ENCODE data around the gene NKD1.
"Not testable (repeated sequence)": the region's sequence is repeated elsewhere in the genome, so short reads cannot be mapped to it uniquely, and the experiment has no call there.

The NKD1 gene

DNA sequence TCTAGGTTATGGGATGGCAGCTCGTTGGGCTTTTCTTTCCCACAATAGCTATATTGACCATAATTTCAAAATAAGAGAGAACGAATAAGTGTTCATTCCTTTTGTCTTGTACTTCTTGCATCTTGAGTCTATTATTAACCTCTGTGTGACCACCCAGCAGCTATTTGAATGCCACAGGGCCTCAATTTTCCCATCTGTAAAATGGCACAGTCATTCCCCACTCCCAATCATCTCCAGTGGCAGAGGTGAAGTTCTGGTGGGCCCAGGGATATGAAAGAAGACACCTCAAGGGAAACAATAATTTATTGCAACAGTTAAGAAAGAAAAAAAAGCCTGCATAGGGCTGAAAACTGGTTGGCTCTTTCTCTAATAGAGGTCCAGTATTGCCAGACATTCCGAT, 28.6 kb upstream of the NKD1 start:
- DNase-seq (ENCODE audit: low read depth in 4 of 4, low spot score in 1 of 4), result no peak

DNA sequence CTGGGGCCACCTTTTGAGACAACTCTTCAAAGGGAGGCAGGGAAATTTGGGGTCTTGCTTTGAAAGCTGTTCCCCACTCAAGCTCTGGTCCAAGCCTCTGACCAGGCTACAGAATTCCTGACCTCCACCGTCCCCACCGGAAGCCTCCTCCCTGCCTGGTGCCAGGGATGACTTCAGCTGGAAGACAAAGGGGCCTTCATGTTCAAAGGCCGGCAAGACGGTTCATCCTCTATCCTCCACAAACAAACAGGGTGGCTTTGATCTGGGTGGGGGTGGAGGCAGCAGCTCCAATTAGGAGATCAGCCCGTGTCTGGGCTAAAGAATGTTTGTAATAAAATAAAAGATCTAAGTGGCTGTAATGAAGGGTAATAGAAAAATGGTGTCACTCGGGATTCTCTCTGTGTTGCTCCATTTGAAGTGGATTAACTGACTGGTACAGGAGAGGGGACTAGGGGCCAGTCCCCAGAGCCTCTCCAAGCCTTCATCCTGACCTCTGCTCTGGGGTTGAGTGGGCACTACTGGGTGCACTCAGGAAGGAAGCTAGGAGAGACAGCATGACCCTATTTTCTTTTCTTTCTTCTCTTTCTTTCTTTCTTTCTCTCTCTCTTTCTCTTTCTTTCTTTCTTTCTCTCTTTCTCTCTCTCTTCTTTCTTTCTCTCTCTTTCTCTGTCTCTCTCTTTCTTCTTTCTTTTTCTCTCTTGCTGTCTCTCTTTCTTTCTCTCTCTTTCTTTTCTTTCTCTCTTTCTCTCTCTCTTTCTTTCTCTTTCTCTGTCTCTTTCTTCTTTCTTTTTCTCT, 27.5 kb upstream of the NKD1 start:
- no peak for DNase-seq (ENCODE audit: low read depth in 4 of 4, low spot score in 1 of 4)

DNA sequence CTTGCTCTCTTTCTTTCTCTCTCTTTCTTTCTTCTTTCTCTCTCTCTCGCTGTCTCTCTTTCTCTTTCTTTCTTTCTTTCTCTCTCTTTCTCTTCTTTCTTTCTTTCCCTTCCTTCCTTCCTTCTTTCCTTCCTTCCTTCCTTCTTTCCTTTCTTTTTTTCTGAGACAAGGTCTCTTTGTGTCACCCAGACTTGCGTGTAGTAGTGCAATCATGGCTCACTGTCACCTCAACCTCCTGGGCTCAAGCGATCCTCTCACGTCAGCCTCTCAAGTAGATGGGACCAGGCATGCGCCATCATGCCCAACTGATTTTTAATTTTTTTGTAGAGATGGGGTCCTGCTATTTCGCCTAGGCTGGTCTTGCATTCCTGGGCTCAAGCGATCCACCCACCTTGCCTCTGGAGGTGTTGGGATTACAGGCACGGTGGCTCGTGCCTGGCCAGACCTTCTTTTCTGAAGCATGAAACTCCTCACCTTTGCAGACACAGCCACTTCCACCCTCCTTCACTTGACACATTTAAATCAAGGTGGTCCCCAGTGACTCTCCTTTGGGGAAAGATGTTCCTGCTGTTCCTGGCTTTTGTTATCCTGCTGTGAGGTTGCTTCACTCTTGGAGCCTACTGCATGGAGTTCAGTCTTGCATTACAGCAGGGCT, 26.8 kb upstream of the NKD1 start:
- no peak for DNase-seq (ENCODE audit: low read depth in 4 of 4, low spot score in 1 of 4)

DNA sequence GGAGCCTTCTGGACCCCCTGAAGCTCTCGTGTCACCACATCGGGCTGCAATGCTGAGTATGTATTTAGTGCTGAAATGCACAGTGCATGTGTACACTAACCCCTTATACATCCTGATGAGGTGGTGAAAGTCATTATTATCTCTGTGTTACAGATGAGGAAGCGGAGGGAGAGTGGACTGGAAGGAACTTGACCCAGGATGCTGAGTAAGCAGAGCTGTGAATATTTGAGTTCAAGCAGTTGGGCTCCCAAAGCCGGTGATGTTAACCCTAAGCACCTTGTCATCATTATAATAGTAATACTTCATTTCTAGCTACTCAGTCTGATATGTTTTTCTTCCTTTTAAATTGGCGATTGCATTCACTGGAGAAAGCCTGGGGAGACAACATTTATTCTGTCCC, 25.9 kb upstream of the NKD1 start:
- DNase-seq (ENCODE audit: low read depth in 4 of 4, low spot score in 1 of 4), result no peak

DNA sequence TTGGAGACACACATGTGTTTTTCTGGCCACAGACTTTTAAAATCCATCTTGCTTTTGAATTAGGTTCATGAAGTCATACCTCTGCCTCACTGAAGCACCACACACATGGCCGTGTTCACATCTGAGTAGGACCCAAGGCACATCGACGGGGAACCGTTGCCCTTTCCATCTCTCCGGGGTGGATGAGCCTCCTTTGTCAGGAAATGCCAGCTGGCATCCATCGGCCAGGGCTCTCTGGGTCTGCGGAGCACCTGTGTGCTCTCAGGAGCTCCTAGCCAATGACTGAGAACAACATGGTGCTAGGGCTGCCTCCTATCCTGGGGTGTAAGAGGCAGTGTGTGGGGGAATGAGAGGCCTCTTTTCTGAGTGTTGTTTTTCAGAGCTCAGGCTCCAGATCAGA, 24.5 kb upstream of the NKD1 start:
- no peak for DNase-seq (ENCODE audit: low read depth in 4 of 4, low spot score in 1 of 4)

DNA sequence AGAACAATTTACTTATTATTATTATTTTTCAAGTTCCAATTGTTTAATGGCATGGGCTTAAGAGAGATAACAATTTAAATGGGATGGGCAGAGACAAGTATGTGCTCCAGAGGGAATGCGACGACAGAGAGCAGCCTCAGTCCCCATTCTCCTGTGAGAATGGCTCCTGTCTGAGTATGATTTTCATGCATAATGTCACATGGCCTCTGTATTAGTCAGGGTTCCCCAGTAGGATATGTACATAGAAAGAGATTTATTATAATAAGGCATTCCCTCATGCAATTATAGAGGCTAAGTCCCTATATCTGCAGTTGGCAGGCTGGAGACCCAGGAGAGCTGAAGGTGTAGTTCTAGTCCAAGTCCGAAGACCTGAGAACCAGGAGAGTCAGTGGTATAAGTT, 22.9 kb upstream of the NKD1 start:
- DNase-seq (ENCODE audit: low read depth in 4 of 4, low spot score in 1 of 4), result no peak

DNA sequence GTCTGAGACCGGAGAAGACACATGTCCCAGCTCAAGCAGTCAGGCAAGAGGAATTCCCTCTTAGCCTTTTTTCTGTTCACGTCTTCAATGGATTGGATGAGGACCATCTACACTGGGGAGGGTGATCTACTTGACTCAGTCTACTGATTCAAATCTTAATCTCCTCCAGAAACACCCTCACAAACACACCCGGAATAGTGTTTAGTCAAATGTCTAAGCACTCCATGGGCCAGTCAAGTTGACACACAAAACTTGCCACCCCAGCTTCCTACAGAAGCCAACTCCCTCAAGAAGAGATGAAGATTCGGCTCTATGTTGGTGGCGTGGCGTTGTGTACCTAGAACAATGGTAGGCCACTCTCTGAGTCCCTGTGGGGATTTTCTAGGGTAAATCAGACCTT, 22.5 kb upstream of the NKD1 start:
- DNase-seq (ENCODE audit: low read depth in 4 of 4, low spot score in 1 of 4), result no peak

DNA sequence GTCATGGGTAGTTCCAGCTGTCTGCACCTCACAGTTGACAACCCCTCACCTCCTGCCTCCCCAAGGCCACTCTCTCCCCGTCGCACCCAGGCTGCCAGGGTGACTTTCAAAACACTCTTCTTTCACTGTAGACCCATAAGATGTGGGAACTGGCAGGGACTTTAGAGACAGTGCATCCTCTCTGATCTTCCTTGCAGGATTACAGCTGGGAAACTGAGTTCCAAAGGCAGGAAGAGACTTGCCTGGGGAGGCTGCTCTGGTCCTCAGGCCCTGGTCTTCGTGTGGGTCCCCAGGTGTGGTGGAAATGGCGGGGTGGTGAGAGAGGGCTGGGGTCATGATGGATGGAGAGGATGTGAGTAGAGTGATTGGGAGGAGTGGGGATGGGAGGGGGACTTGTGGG, 21.9 kb upstream of the NKD1 start:
- no peak for DNase-seq (ENCODE audit: low read depth in 4 of 4, low spot score in 1 of 4)

DNA sequence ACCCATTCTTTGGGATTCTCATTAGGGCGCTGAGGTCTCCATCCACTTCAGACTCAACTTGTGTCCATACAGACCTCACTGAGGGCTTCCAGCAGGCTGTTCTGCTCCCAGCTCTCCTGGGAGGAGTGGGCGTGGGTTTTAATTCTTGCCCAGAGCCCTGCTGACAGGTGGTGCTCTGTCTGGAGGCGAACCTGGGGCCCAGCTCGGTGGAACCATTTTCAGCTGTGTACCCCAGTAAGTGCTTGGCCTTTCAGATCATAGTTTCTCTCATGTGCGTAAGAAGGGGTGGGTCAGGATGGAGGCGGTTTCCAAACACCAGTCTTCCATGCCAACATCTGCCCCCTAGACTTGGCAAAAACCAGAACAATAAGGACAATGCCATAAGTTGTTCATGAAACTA, 21.4 kb upstream of the NKD1 start:
- no peak for DNase-seq (ENCODE audit: low read depth in 4 of 4, low spot score in 1 of 4)

DNA sequence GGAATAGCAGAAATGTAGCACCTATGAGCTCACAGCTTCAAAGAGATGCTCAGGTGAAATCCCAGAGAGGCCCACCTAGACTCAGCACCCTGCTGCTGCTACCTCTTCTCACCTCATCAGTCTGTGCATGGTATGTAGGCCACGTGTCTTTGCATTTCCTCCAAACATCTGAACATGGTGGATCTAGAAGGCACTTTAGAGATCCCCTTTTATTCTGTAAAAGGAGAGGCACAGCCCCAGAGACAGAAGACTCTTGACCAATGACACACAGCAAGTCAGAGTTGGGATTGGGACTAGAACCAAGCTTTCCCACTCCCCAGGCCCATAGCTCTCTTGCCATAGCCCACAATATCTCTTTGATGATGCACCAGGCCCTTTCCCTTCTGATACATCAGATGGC, 19.4 kb upstream of the NKD1 start:
- DNase-seq (ENCODE audit: low read depth in 4 of 4, low spot score in 1 of 4), result no peak

DNA sequence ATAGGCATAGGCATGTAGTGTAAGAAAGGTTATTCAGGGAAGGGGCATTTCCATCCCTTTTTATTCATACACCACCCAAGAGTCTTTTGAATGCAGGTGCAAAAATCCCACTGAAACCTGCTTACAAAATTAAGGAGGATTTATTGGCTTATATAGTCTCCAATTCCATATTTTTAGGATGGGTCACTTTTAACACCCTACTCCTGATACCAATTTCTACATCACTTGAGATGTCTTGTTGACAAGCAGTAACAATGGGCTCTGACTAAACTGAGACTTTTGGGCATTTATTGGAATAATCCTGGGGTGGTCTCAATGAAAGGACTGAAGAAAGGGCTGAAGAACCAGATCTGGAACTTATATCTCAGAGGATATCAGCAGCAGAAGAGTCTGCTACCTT, 18.9 kb upstream of the NKD1 start:
- no peak for DNase-seq (ENCODE audit: low read depth in 4 of 4, low spot score in 1 of 4)

DNA sequence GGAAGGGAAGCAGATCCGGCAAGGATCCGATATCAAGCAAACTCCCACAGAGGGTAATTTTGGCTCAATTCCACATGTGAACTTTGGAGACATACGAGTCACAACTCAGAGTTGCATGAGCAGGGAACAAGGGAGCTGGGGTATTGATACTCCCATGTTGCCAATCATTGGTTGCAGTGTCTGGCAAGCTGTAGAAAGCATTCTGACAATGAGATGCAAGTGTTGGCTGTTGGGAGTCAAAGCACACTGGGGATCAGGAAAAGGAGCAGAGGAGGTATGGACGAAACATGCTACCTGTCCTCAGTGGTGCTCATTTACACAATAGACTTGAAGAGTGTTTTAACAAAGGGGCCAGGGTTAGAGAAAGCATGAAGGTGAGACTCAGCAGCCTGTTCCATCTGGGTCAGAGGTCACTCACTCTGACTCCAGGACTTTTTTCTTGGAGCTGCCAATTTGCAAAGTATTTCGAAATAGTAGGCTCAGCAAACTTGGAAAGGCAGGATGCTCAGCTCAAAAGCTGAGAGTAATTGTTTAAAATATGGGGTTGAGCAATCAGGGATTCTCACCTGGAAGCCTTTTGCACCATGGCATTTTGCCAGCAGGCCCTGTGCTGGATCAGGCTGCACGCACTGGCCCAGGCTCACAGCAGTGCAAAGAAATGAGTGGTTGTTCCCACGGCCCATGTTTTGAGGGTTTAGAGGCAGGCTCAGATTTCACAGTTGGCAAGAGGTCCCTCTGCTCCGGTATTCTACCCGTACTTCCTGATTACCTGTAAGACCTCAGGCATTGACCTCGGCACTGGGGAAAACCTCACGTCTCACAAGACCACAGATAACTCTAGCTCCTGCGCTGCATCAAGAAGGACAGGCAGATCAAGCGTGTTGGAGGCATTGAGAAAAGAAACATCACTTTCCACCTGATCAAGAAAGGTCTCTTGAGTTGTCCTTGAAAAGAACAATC, 17.6 kb upstream of the NKD1 start:
- no peak for DNase-seq (ENCODE audit: low read depth in 4 of 4, low spot score in 1 of 4)

DNA sequence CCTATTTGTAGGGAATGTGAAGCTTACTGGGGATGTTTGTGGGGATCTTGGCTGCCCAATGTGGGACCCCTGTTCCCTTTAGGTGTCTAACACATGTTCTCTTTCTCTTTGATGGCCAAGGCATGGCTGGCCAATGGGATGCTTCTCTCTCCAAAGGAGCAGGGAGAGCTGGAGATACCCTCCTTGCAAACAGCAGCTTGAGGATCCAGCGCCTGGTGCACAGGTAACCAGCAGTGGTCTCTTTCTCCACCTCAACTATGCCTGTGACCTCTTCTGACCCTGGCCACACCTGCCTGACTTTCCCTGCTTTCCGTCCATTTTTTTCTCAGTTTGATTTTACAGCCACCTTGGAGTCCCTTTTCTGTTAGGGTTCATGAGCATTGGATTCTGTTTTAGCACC, 16.8 kb upstream of the NKD1 start:
- no peak for DNase-seq (ENCODE audit: low read depth in 4 of 4, low spot score in 1 of 4)

DNA sequence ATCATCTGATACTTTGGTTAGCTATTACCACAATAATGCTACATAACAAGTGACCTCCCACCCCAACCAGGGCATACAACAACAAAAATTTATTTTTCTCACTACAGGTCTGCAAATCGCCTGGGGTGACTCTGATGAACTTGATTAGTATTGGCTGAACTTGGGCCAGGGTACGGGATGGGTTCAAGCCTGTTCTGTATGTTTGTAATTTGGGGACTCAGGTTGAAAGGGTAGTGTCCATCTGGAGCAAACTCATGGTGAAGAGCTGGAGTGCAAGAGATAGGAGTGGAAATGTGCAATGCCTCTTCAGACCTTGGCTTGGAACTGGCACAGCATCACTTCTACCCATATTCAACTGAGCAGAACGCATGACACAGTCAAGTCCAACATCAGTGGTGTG, 16.3 kb upstream of the NKD1 start:
- no peak for DNase-seq (ENCODE audit: low read depth in 4 of 4, low spot score in 1 of 4)

DNA sequence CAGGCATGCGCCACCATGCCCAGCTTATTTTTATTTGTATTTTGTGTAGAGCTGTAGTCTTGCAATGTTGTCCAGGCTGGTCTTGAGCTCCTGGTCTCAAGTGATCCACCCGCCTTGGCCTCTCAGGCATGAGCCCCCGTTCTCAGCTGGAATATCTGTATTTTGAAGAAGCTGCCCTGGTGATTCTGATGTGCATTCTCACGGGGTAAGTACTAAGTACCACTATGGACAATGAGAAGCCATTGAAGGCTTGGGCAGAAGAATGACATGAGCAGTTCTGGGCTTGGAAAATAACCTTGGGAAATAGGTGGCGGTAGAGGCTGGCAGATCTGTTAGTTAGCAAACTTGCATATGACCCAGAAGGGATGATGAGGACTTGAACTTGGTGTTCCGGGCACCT, 15.6 kb upstream of the NKD1 start:
- DNase-seq (ENCODE audit: low read depth in 4 of 4, low spot score in 1 of 4), result no peak

DNA sequence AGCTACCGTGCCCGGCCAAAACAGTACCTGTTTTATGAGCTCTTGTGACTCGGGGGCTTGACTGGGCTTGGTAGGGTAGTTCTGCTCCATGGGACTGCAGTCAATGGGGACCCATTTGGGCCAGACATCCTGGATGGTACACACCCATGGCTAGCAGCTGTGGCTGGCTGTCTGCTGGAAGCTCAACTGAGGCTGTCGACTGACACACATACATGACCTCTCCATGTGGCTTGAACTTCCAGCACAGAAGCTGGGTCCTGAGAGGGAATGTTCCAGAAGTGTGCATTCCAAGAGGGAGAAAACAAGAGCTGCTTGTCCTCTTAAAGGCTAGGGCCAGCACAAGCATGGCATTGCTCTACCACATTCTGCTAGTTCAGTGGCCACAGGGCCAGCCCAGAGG, 14.9 kb upstream of the NKD1 start:
- DNase-seq (ENCODE audit: low read depth in 4 of 4, low spot score in 1 of 4), result no peak

DNA sequence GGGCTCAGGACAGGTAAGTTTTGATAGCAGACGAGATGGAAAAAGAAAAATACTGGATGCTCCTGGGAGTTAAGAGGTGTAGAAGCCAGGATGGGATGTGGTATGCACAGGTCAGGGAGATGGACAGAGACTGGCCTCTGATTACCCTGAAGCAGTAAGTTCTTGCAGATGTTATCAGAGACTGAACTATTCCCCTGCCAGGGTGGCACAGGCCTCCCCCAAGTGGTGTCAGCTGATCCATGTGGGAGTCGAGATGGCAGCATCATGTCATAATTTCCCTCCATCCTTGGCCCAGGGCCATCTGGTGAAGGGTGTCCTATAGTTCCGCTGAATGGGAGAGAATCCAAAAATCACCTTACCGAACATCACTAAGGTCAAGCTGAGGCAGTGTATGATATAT, 14.1 kb upstream of the NKD1 start:
- DNase-seq (ENCODE audit: low read depth in 4 of 4, low spot score in 1 of 4), result no peak

DNA sequence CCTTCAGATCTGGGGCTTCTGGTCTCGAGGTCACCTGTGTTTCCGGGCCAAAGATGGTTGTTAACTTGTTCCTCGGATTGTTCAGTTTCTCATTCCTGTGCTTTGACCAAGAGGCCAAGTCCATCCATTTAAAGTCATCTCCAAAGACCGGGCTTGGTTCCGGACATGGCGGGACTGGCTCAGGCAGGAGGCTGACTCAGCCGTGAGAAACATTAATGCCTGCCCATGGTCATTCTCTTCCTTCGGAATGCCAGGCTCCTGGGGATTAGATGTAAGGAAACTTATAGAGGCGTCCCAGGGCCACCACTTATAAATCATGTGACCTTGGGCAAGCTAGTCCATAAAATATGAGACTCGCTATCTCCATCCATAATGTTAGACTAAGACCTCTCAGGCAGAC, 13.6 kb upstream of the NKD1 start:
- no peak for DNase-seq (ENCODE audit: low read depth in 4 of 4, low spot score in 1 of 4)

DNA sequence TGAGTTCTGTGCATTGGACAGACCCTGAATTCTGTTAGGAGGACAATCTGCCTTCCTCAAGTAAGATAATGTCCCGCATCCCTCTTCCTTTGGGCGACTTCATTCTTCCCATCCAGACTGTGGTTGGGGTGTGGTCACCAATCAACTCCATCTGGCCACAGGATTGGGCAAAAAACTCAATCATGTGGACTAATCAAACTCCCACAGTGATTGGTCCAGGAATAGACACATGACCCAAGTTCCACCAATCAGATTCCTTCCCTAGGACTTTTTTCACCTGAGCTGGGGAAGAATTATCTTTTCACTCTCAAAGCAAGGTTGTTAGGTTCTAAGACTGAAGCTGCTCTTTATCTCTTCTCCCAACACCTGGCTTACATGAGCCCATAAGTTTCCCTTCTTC, 13.2 kb upstream of the NKD1 start:
- DNase-seq (ENCODE audit: low read depth in 4 of 4, low spot score in 1 of 4), result no peak

DNA sequence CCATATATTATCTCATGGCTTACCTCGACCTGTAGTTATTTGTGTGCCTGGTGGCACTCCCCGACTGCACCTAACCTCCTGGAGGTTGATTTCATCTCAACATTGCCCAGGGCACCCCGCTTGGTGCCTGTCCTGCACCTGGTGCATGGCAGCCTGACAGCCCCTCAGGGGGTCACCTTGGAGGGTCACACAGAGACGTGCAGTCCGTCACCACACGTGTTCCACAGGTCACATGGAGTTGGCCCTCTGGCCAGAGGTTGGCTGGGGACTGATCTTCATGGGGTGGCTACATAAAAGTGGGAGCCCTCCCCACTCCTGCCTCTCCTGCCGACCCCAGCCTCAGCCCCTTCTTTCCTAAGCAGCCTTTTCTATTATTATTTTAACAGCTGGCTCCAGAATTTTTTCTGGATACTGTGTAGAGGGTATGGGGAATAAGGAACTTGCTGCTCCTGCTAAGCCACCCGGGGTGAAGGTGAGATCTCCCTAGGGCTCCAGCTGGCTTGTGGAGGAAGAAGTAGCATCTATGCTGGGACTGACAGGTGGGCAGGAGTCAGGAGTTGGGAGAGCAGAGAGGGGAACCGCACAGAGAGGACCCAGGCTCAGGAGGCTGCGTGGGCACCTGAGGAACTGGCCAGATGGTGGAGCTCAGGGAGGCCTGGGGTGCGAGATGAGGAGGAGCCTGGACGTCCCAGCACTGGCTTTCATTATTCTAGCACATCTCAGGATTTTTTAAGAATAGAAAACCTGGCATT, 12.5 kb upstream of the NKD1 start:
- DNase-seq (ENCODE audit: low read depth in 4 of 4, low spot score in 1 of 4), result no peak

DNA sequence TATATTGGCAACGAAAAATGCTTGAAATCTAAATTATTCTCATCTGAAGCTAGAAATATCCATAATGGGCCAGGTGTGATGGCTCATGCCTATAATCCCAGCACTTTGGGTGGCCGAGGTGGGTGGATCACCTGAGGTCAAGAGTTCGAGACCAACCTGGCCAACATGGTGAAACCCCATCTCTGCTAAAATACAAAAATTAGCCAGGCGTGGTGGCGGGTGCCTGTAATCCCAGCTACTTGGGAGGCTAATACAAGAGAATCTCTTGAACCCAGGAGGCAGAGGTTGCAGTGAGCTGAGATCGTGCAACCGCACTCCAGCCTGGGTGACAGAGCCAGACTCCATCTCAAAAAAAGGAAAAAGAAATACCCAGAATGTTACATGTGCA, 11.9 kb upstream of the NKD1 start:
- not testable (repeated sequence) for DNase-seq (ENCODE audit: low read depth in 4 of 4, low spot score in 1 of 4)
